Ascending aorta (tissue), 2 donors: ENCODE results near the gene SMAD9. TPM values are rescaled to one million over a fixed set of nuclear protein-coding genes. Genes with fewer than 3 reads are reported as not detected.

Experiments
- DNase-seq, 2 donors: peaks; one replicate each; pipeline ENCODE4 v3.0.0-alpha.2; 2019; ENCODE audit warnings: low spot score in 2 of 2
- H3K27ac ChIP-seq, 2 donors: fragments of 200-600 bp; sonication (generic); one replicate each; pipeline ENCODE4 v1.5.1; 2016 to 2017; ENCODE audit warnings: mild to moderate bottlenecking in 1 of 2
- H3K27me3 ChIP-seq: fragments of 200-600 bp; sonication (generic); one replicate; pipeline ENCODE4 v1.5.1; 2017
- H3K36me3 ChIP-seq, 2 donors: fragments of 200-600 bp; sonication (generic); one replicate each; pipeline ENCODE4 v1.5.1; 2016
- H3K4me1 ChIP-seq, 2 donors: fragments of 200-600 bp; sonication (generic); one replicate each; pipeline ENCODE4 v1.5.1; 2016 to 2017; ENCODE audit warnings: mild to moderate bottlenecking in 1 of 2
- H3K4me3 ChIP-seq, 2 donors: fragments of 200-600 bp; sonication (generic); one replicate each; pipeline ENCODE4 v1.5.1; 2016 to 2017; ENCODE audit warnings: mild to moderate bottlenecking in 1 of 2
- H3K9me3 ChIP-seq, 2 donors: fragments of 200-600 bp; sonication (generic); one replicate each; pipeline ENCODE4 v1.5.1; 2016
- CTCF ChIP-seq, 3 experiments: fragments of 200-600 bp in 2 of 3; fragments of 450-650 bp in 1 of 3; sonication (generic) in 2 of 3; IDR thresholded peaks; one replicate each; pipeline ENCODE4 v1.5.1; 2016 to 2019; ENCODE audit warnings: antibody characterized with exemption in 3 of 3, mild to moderate bottlenecking in 1 of 3, moderate library complexity in 1 of 3
- intact Hi-C: fragments of 100-400 bp; cut with DNase I; formaldehyde crosslinking; loops from one replicate; pipeline ENCODE4 v1.15.1; 2023
- total RNA-seq: library from RNA; depleted of rRNA; stranded (reverse); fragments of >200 nt; gene quantifications from one replicate; pipeline ENCODE4 v1.1.0, GENCODE V29; 2016

The SMAD9 gene
- total RNA-seq, 1 donor from 2014 or later = 24.5 TPM

DNA sequence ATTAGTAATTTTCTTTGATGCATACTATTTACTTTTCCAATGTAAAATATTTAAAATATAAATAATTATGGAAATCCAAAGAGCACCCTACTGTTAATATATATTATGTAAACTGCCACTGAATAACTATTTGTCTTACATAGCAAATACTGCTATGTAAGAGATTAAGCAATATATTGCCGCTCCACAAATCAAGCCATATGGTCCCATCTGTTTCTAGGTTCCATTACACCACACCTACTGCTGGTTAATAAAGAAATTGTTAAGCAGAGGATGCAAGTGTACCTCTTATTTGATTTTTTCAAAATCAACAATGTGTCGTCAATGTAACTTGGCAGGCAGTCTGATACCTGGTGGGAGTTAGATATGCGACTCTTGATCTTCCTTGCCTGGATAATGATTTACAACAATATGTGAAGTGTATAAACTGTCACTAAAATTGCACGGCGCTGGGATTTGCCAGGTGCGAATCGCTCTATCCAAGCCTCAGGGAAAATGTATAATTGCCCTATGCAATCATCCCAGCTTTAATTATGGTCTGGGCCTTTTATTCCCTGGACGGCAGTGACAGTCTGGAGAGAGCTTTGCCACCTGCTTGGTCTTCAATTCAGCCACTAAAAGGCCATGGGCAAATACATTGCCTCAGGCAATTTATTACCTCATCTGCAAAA lies 16.0 kb downstream of the SMAD9 start:
- Histone ChIP-seq H3K27ac (no peak overlapping the region), H3K36me3 (no peaks in the 10 kb centered on the region), H3K9me3 (peaks cover 0 to 8% of the 10 kb centered on the region in 2 donors), H3K4me1 (no peaks in the 10 kb centered on the region), H3K27me3 (no peaks in the 10 kb centered on the region), H3K4me3 (no peak overlapping the region)
- intact Hi-C loops = no loop called here
- DNase-seq = no peak
- no peak for TF ChIP-seq CTCF (IDR thresholded peaks at IDR 0.05)

DNA sequence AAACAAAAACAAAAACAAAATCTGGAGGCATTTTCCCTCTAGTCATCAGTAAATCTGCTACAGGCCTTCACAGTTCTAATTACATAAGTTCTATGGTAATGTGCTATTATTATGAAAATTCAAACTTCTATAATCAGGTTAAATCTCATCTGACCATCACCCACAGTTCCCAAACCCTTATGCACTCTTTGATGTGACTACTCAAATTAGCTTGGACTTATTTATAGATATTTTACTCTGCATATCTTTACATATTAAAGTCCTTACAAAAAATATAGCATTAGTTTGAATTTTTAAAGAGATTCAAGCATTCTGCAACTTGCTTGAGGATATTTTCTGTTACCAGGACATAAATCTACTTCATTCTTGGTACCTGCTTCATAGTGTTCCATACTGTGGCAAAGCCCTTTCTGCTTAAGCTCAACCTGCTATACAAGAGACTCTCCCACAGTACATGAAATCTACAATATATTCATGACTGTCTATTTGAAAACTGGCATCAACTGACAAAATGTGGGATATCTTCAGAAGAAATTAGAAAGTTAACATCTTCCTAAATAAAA lies 22.9 kb downstream of the SMAD9 start:
- no peak for TF ChIP-seq CTCF (IDR thresholded peaks at IDR 0.05)
- no peak for DNase-seq
- H3K27me3 ChIP-seq = no peaks in the 10 kb centered on the region
- H3K4me1 ChIP-seq = peaks cover 0 to 12% of the 10 kb centered on the region in 2 donors
- intact Hi-C loops = no loop called here
- no peak overlapping the region for H3K4me3 ChIP-seq
- H3K9me3 ChIP-seq = peaks cover 0 to 11% of the 10 kb centered on the region in 2 donors
- H3K27ac ChIP-seq = no peak overlapping the region
- no peaks in the 10 kb centered on the region for H3K36me3 ChIP-seq

- peak overlapping the region in 1 of 2 donors; percentile 2 for H3K27ac ChIP-seq
- intact Hi-C loops = no loop called here
Observed at GRCh38 chr13:36891752-36892151, 28.3 kb downstream of the SMAD9 start.

GRCh38 chr13:36888645-36889044 lies 31.4 kb downstream of the SMAD9 start:
- no peak for TF ChIP-seq CTCF (IDR thresholded peaks at IDR 0.05)
- intact Hi-C loops = no loop called here
- Histone ChIP-seq H3K27ac (peak overlapping the region in 1 of 2 donors; percentile 20), H3K4me3 (no peak overlapping the region), H3K27me3 (no peaks in the 10 kb centered on the region), H3K9me3 (no peaks in the 10 kb centered on the region), H3K4me1 (peaks cover 0 to 8% of the 10 kb centered on the region in 2 donors), H3K36me3 (no peaks in the 10 kb centered on the region)
- DNase-seq = no peak

More at GRCh38 chr13:36891752-36892151, 28.3 kb downstream of the SMAD9 start:
- no peaks in the 10 kb centered on the region for H3K9me3 ChIP-seq
- H3K36me3 ChIP-seq = no peaks in the 10 kb centered on the region
- DNase-seq = no peak
- H3K27me3 ChIP-seq = no peaks in the 10 kb centered on the region
- no peak overlapping the region for H3K4me3 ChIP-seq
- peaks cover 0 to 12% of the 10 kb centered on the region in 2 donors for H3K4me1 ChIP-seq
- no peak for TF ChIP-seq CTCF (IDR thresholded peaks at IDR 0.05)

- Histone ChIP-seq H3K4me1 (peaks cover 0 to 11% of the 10 kb centered on the region in 2 donors), H3K36me3 (no peaks in the 10 kb centered on the region), H3K4me3 (no peak overlapping the region), H3K27ac (no peak overlapping the region), H3K9me3 (no peaks in the 10 kb centered on the region), H3K27me3 (no peaks in the 10 kb centered on the region)
- DNase-seq = no peak
- intact Hi-C loops = no loop called here
- TF ChIP-seq CTCF (IDR thresholded peaks at IDR 0.05) = no peak
Observed at GRCh38 chr13:36887758-36888521, 32.1 kb downstream of the SMAD9 start.
